Mucosa of stomach (tissue), 1 donor: ENCODE results near the gene FNDC5.

Experiments
- H3K27me3 ChIP-seq: one replicate; pipeline ENCODE4 v1.7.0; 2013; ENCODE audit warnings: mild to moderate bottlenecking, low read length; ENCODE audit not compliant: control insufficient read depth, insufficient read depth
- H3K36me3 ChIP-seq: one replicate; pipeline ENCODE4 v1.7.0; 2013; ENCODE audit warnings: low read length; ENCODE audit not compliant: control insufficient read depth, insufficient read depth
- H3K4me1 ChIP-seq: one replicate; pipeline ENCODE4 v1.7.0; 2013; ENCODE audit warnings: mild to moderate bottlenecking, low read length; ENCODE audit not compliant: control insufficient read depth, insufficient read depth
- H3K4me3 ChIP-seq: one replicate; pipeline ENCODE4 v1.7.0; 2013; ENCODE audit warnings: low read length
- H3K9ac ChIP-seq: one replicate; pipeline ENCODE4 v1.7.0; 2013; ENCODE audit warnings: mild to moderate bottlenecking, low read length, moderate library complexity
- H3K9me3 ChIP-seq: one replicate; pipeline ENCODE4 v1.7.0; 2013; ENCODE audit warnings: mild to moderate bottlenecking, low read length, moderate library complexity; ENCODE audit not compliant: control insufficient read depth
- donor health status: Pancreatic carcinoma.

FNDC5 gene

GRCh38 chr1:32886828-32887414 lies 16.2 kb upstream of the FNDC5 start:
- H3K9me3 ChIP-seq = no peaks in the 10 kb centered on the region
- no peaks in the 10 kb centered on the region for H3K36me3 ChIP-seq
- peaks cover 5% of the 10 kb centered on the region for H3K4me1 ChIP-seq
- H3K9ac ChIP-seq = no peak overlapping the region
- H3K27me3 ChIP-seq = peaks cover 44% of the 10 kb centered on the region
- no peak overlapping the region for H3K4me3 ChIP-seq

GRCh38 chr1:32886004-32886827 lies 15.5 kb upstream of the FNDC5 start, which contains the start of gene HPCA:
HPCA (plus strand) TSS chr1:32886491; CDS start chr1:32888899, 2,408 bp downstream.
- peaks cover 12% of the 10 kb centered on the region for H3K4me1 ChIP-seq
- H3K9me3 ChIP-seq = no peaks in the 10 kb centered on the region
- H3K36me3 ChIP-seq = no peaks in the 10 kb centered on the region
- no peak within 1 kb of the TSS for H3K4me3 ChIP-seq
- peaks cover 44% of the 10 kb centered on the region for H3K27me3 ChIP-seq
- H3K9ac ChIP-seq = no peak within 1 kb of the TSS

GRCh38 chr1:32885676-32886003 lies 14.9 kb upstream of the FNDC5 start:
- Histone ChIP-seq H3K9ac (no peak overlapping the region), H3K4me3 (no peak overlapping the region)

GRCh38 chr1:32884726-32885125 lies 14.0 kb upstream of the FNDC5 start:
- H3K36me3 ChIP-seq = no peaks in the 10 kb centered on the region
- H3K27me3 ChIP-seq = peaks cover 44% of the 10 kb centered on the region
- no peak overlapping the region for H3K4me3 ChIP-seq
- H3K4me1 ChIP-seq = peaks cover 15% of the 10 kb centered on the region
- no peaks in the 10 kb centered on the region for H3K9me3 ChIP-seq
- no peak overlapping the region for H3K9ac ChIP-seq

More at GRCh38 chr1:32885676-32886003, 14.9 kb upstream of the FNDC5 start:
- H3K27me3 ChIP-seq = peaks cover 44% of the 10 kb centered on the region
- no peaks in the 10 kb centered on the region for H3K36me3 ChIP-seq
- H3K4me1 ChIP-seq = peaks cover 15% of the 10 kb centered on the region
- no peaks in the 10 kb centered on the region for H3K9me3 ChIP-seq

GRCh38 chr1:32884032-32884372 lies 13.3 kb upstream of the FNDC5 start:
- Histone ChIP-seq H3K36me3 (no peaks in the 10 kb centered on the region), H3K27me3 (peaks cover 44% of the 10 kb centered on the region), H3K9ac (no peak overlapping the region), H3K4me1 (peaks cover 15% of the 10 kb centered on the region), H3K4me3 (no peak overlapping the region), H3K9me3 (no peaks in the 10 kb centered on the region)

- H3K27me3 ChIP-seq = peaks cover 44% of the 10 kb centered on the region
Observed at GRCh38 chr1:32883338-32884031, 12.8 kb upstream of the FNDC5 start.

GRCh38 chr1:32881871-32882850 lies 11.4 kb upstream of the FNDC5 start:
- H3K4me3 ChIP-seq = no peak overlapping the region
- peaks cover 15% of the 10 kb centered on the region for H3K4me1 ChIP-seq
- H3K9me3 ChIP-seq = no peaks in the 10 kb centered on the region
- peaks cover 34% of the 10 kb centered on the region for H3K27me3 ChIP-seq
- no peaks in the 10 kb centered on the region for H3K36me3 ChIP-seq
- H3K9ac ChIP-seq = no peak overlapping the region

More at GRCh38 chr1:32883338-32884031, 12.8 kb upstream of the FNDC5 start:
- no peak overlapping the region for H3K4me3 ChIP-seq
- H3K9ac ChIP-seq = no peak overlapping the region
- H3K9me3 ChIP-seq = no peaks in the 10 kb centered on the region
- peaks cover 15% of the 10 kb centered on the region for H3K4me1 ChIP-seq
- H3K36me3 ChIP-seq = no peaks in the 10 kb centered on the region

GRCh38 chr1:32881291-32881690 lies 10.6 kb upstream of the FNDC5 start:
- Histone ChIP-seq H3K36me3 (no peaks in the 10 kb centered on the region), H3K4me1 (peaks cover 15% of the 10 kb centered on the region), H3K27me3 (peaks cover 32% of the 10 kb centered on the region), H3K9me3 (no peaks in the 10 kb centered on the region), H3K4me3 (no peak overlapping the region), H3K9ac (no peak overlapping the region)

GRCh38 chr1:32878637-32879041 lies 7.9 kb upstream of the FNDC5 start:
- no peaks in the 10 kb centered on the region for H3K9me3 ChIP-seq
- H3K4me1 ChIP-seq = peaks cover 15% of the 10 kb centered on the region
- H3K27me3 ChIP-seq = peaks cover 13% of the 10 kb centered on the region
- no peak overlapping the region for H3K9ac ChIP-seq
- no peaks in the 10 kb centered on the region for H3K36me3 ChIP-seq
- no peak overlapping the region for H3K4me3 ChIP-seq

- H3K4me3 ChIP-seq = no peak overlapping the region
- H3K9ac ChIP-seq = no peak overlapping the region
- H3K36me3 ChIP-seq = no peaks in the 10 kb centered on the region
- no peaks in the 10 kb centered on the region for H3K9me3 ChIP-seq
- H3K4me1 ChIP-seq = peaks cover 15% of the 10 kb centered on the region
- H3K27me3 ChIP-seq = peaks cover 11% of the 10 kb centered on the region
Observed at GRCh38 chr1:32878183-32878582, 7.5 kb upstream of the FNDC5 start.

- Histone ChIP-seq H3K36me3 (no peaks in the 10 kb centered on the region), H3K27me3 (peaks cover 11% of the 10 kb centered on the region), H3K4me1 (peaks cover 15% of the 10 kb centered on the region), H3K9ac (no peak overlapping the region), H3K4me3 (no peak overlapping the region), H3K9me3 (no peaks in the 10 kb centered on the region)
Observed at GRCh38 chr1:32877211-32878110, 6.7 kb upstream of the FNDC5 start.
